Muscle of leg (tissue), 11 donors: ENCODE results near the gene SLC25A48. TPM values are rescaled to one million over a fixed set of nuclear protein-coding genes. Genes with fewer than 3 reads are reported as not detected.

Experiments
- DNase-seq: peaks from one replicate; pipeline ENCODE4 v3.0.0; 2013
- H3K27ac ChIP-seq: one replicate; pipeline ENCODE4 v1.5.1; 2013; ENCODE audit warnings: mild to moderate bottlenecking, low read length, control low read depth
- H3K27me3 ChIP-seq: one replicate; pipeline ENCODE4 v1.6.1; 2013; ENCODE audit warnings: low read length; ENCODE audit not compliant: control insufficient read depth, insufficient read depth
- H3K36me3 ChIP-seq: one replicate; pipeline ENCODE4 v1.6.1; 2013; ENCODE audit warnings: low read length; ENCODE audit not compliant: control insufficient read depth, insufficient read depth
- H3K4me1 ChIP-seq: one replicate; pipeline ENCODE4 v1.6.1; 2013; ENCODE audit warnings: low read length; ENCODE audit not compliant: control insufficient read depth, insufficient read depth
- H3K4me3 ChIP-seq: one replicate; pipeline ENCODE4 v1.5.1; 2013; ENCODE audit warnings: low read length, control low read depth
- H3K9me3 ChIP-seq: replicated peaks from 2 replicates; pipeline ENCODE4 v1.6.1; 2013; ENCODE audit warnings: low read depth, low read length; ENCODE audit not compliant: control insufficient read depth
- WGBS: methylation state at CpG from one replicate; pipeline ENCODE4 v1.1.5; 2013; ENCODE audit warnings: missing lambda C conversion rate; ENCODE audit not compliant: insufficient coverage; 5-methylcytosine and 5-hydroxymethylcytosine counted together
- polyA plus RNA-seq, 8 donors: library from polyadenylated mRNA; unstranded; fragments of 120-200 nt; gene quantifications; one replicate each; pipeline versions ENCODE4 v1.2.1 to v1.2.3, GENCODE V29; 2013; ENCODE audit warnings: inconsistent platforms in 1 of 8, low replicate concordance in 1 of 8; ENCODE audit not compliant: insufficient read length in 8 of 8, insufficient read depth in 1 of 8
- total RNA-seq: library from RNA; stranded (reverse); fragments of 120-200 nt; gene quantifications from one replicate; pipeline ENCODE4 v1.2.4, GENCODE V29; 2013

The SLC25A48 gene
- total and polyA plus RNA-seq, 9 donors: 0.18 to 1.7 (median 0.46) TPM

GRCh38 chr5:135880278-135880677 is 45.8 kb downstream of the SLC25A48 start:
- H3K27ac ChIP-seq: no peak overlapping the region
- WGBS: 47% methylated on average over 3 of the region's 3 CpGs
- DNase-seq: no peak
- peaks cover 6% of the 10 kb centered on the region for H3K4me1 ChIP-seq
- no peaks in the 10 kb centered on the region for H3K36me3 ChIP-seq
- H3K4me3 ChIP-seq: no peak overlapping the region
- no peaks in the 10 kb centered on the region for H3K9me3 ChIP-seq
- peaks cover 15% of the 10 kb centered on the region for H3K27me3 ChIP-seq

- peaks cover 17% of the 10 kb centered on the region for H3K27me3 ChIP-seq
- 87% methylated on average over 7 of the region's 7 CpGs for WGBS
- peaks cover 6% of the 10 kb centered on the region for H3K4me1 ChIP-seq
- no peak overlapping the region for H3K4me3 ChIP-seq
- no peaks in the 10 kb centered on the region for H3K36me3 ChIP-seq
- no peak for DNase-seq
- no peaks in the 10 kb centered on the region for H3K9me3 ChIP-seq
- no peak overlapping the region for H3K27ac ChIP-seq
These were observed 46.3 kb downstream of the SLC25A48 start for GRCh38 chr5:135880801-135881200.

DNA sequence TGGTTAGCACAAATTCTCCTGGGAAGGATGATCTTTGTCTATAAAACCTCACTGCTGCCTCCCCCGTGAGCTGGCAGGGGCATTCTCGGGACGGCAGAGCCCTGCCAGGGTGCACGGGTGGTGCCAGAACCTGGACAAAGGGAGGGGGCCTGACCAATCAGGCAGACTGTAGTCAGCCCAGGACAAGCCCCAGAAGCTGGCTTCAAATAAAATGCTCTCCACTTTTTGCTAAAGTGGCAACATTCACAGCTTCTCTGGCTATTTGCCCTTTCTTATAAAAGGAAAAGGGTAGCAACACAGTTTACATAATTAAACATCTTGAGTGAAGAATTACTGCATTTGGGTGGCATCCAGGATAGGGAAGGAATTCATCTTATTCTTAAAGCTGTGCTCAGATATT is 46.8 kb downstream of the SLC25A48 start:
- Histone ChIP-seq H3K4me3 (no peak overlapping the region), H3K36me3 (no peaks in the 10 kb centered on the region), H3K4me1 (peaks cover 6% of the 10 kb centered on the region), H3K9me3 (no peaks in the 10 kb centered on the region), H3K27me3 (peaks cover 17% of the 10 kb centered on the region), H3K27ac (no peak overlapping the region)
- no peak for DNase-seq
- WGBS: 69% methylated on average over 3 of the region's 4 CpGs

- H3K4me1 ChIP-seq: peaks cover 6% of the 10 kb centered on the region
- H3K27me3 ChIP-seq: peaks cover 17% of the 10 kb centered on the region
- H3K9me3 ChIP-seq: no peaks in the 10 kb centered on the region
- no peak overlapping the region for H3K27ac ChIP-seq
- WGBS: 33% methylated on average over 2 of the region's 3 CpGs
- no peaks in the 10 kb centered on the region for H3K36me3 ChIP-seq
- no peak overlapping the region for H3K4me3 ChIP-seq
- no peak for DNase-seq
These were observed 47.4 kb downstream of the SLC25A48 start for GRCh38 chr5:135881819-135882218.

GRCh38 chr5:135883026-135883425 is 48.6 kb downstream of the SLC25A48 start:
- Histone ChIP-seq H3K36me3 (no peaks in the 10 kb centered on the region), H3K27ac (no peak overlapping the region), H3K9me3 (no peaks in the 10 kb centered on the region), H3K4me1 (peaks cover 5% of the 10 kb centered on the region), H3K27me3 (peaks cover 18% of the 10 kb centered on the region), H3K4me3 (no peak overlapping the region)
- no CpG with 5 or more reads among the region's 3 CpGs for WGBS
- no peak for DNase-seq

DNA sequence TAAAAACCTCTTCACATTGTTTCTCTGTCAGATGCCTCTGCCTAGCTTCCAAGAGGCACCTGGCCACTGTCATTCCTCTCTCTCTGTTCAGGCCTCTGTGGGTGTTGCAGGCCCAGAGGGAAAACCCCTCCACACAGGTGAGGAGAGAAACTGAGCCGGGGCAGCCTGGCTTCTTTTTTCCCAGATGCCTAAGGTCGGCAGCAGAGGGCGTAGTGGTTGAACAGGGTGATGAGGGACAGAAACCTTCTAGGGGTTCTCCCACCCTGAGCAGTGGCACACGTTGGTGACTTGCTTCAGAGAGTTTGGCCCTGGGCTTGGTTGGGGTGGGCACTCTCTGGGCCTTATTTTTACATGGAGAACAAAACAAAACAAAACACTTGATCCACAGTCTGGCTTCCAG is 49.0 kb downstream of the SLC25A48 start:
- no CpG with 5 or more reads among the region's 4 CpGs for WGBS
- no peak overlapping the region for H3K4me3 ChIP-seq
- H3K4me1 ChIP-seq: peaks cover 3% of the 10 kb centered on the region
- H3K27ac ChIP-seq: no peak overlapping the region
- no peaks in the 10 kb centered on the region for H3K36me3 ChIP-seq
- no peak for DNase-seq
- no peaks in the 10 kb centered on the region for H3K9me3 ChIP-seq
- H3K27me3 ChIP-seq: peaks cover 18% of the 10 kb centered on the region

- no peak overlapping the region for H3K27ac ChIP-seq
- no peak for DNase-seq
- no peaks in the 10 kb centered on the region for H3K9me3 ChIP-seq
- H3K36me3 ChIP-seq: no peaks in the 10 kb centered on the region
- no peak overlapping the region for H3K4me3 ChIP-seq
- H3K27me3 ChIP-seq: peaks cover 21% of the 10 kb centered on the region
- H3K4me1 ChIP-seq: peaks cover 3% of the 10 kb centered on the region
- WGBS: 100% methylated on average over 2 of the region's 3 CpGs
These were observed 50.6 kb downstream of the SLC25A48 start for GRCh38 chr5:135885031-135885430.

GRCh38 chr5:135886136-135886535 is 51.7 kb downstream of the SLC25A48 start:
- no peak overlapping the region for H3K4me3 ChIP-seq
- no peak overlapping the region for H3K27ac ChIP-seq
- DNase-seq: no peak
- no peaks in the 10 kb centered on the region for H3K36me3 ChIP-seq
- H3K9me3 ChIP-seq: no peaks in the 10 kb centered on the region
- peaks cover 3% of the 10 kb centered on the region for H3K4me1 ChIP-seq
- 52% methylated on average over 2 of the region's 4 CpGs for WGBS
- H3K27me3 ChIP-seq: peaks cover 21% of the 10 kb centered on the region

DNA sequence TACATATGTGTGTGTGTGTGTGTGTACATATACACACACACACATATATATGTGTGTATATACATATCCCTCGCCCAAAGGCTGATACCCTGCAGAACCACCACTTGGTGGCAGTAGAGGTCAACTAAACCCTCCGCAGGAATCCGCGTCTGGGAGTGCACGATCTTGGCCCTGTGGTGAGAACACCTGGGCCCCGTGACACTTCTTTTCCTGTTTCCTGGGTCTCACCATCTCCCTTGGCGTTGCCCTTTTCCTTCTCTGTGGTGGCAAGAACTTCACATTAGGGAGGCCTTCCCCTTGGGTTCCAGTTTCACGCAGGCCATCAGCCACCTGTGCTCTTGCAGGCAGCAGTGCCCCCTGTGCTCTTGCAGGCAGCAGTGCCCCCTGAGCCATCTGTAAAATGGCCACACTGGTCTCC is 53.0 kb downstream of the SLC25A48 start:
- Histone ChIP-seq H3K4me3 (no peak overlapping the region), H3K4me1 (peaks cover 3% of the 10 kb centered on the region), H3K27me3 (peaks cover 17% of the 10 kb centered on the region), H3K36me3 (no peaks in the 10 kb centered on the region), H3K9me3 (no peaks in the 10 kb centered on the region), H3K27ac (no peak overlapping the region)
- 10% methylated on average over 7 of the region's 8 CpGs for WGBS
- peak; percentile 72 for DNase-seq

- H3K4me1 ChIP-seq: peaks cover 3% of the 10 kb centered on the region
- WGBS: 40% methylated on average over 8 of the region's 13 CpGs
- no peak for DNase-seq
- H3K9me3 ChIP-seq: no peaks in the 10 kb centered on the region
- H3K36me3 ChIP-seq: no peaks in the 10 kb centered on the region
- H3K4me3 ChIP-seq: no peak overlapping the region
- H3K27ac ChIP-seq: no peak overlapping the region
- H3K27me3 ChIP-seq: peaks cover 16% of the 10 kb centered on the region
These were observed 53.6 kb downstream of the SLC25A48 start for GRCh38 chr5:135887881-135888614.

DNA sequence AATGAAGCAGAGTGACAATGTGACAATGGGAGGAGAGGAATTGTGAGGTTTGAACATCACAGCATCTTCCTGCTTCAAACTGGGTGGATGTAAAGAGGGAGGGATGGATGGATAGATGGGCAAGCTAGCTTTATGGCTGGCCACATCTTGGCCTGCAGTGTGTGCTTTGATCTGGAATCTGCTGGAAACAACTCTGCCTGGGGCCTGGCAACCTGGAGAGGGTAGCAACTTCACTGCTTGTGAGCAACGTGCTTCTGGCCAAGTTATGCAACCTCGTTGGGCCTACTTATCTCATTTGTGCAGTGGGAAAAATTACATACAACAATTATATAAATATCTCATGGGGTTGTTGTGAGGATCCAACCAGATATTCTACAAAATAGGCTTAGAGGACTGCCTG is 55.8 kb downstream of the SLC25A48 start:
- H3K27me3 ChIP-seq: peaks cover 8% of the 10 kb centered on the region
- WGBS: no CpG with 5 or more reads among the region's 2 CpGs
- DNase-seq: no peak
- no peaks in the 10 kb centered on the region for H3K9me3 ChIP-seq
- H3K4me3 ChIP-seq: no peak overlapping the region
- peaks cover 3% of the 10 kb centered on the region for H3K4me1 ChIP-seq
- no peak overlapping the region for H3K27ac ChIP-seq
- no peaks in the 10 kb centered on the region for H3K36me3 ChIP-seq
